Mesendoderm (in vitro differentiated cells): Measurements from ENCODE around the gene PIK3IP1.

Experiments used
- DNase-seq: peaks from one replicate; pipeline ENCODE4 v3.0.0; 2013
- H2AK5ac ChIP-seq: 2 replicates; pipeline ENCODE4 v1.6.1; 2013; ENCODE audit warnings: low read length, inconsistent platforms
- H2BK120ac ChIP-seq: 2 replicates; pipeline ENCODE4 v1.6.1; 2013; ENCODE audit warnings: low read depth, mild to moderate bottlenecking, low read length, moderate library complexity, mixed read lengths
- H2BK15ac ChIP-seq: replicated peaks from 2 replicates; pipeline ENCODE4 v1.6.1; 2013; ENCODE audit warnings: low read depth, mild to moderate bottlenecking, moderate library complexity
- H2BK5ac ChIP-seq: 2 replicates; pipeline ENCODE4 v1.6.1; 2013; ENCODE audit warnings: low read length, inconsistent platforms
- H3K18ac ChIP-seq: 2 replicates; pipeline ENCODE4 v1.6.1; 2013; ENCODE audit warnings: mild to moderate bottlenecking, low read length, mixed read lengths
- H3K23ac ChIP-seq: one replicate; pipeline ENCODE4 v1.6.1; 2013; ENCODE audit warnings: low read length
- H3K27ac ChIP-seq: 2 replicates; pipeline ENCODE4 v1.5.1; 2013; ENCODE audit warnings: low read depth, mild to moderate bottlenecking, inconsistent platforms, low read length, moderate library complexity
- H3K27me3 ChIP-seq: 2 replicates; pipeline ENCODE4 v1.6.1; 2013; ENCODE audit warnings: low read length, control low read depth, mild to moderate bottlenecking, inconsistent platforms; ENCODE audit not compliant: insufficient read depth, poor library complexity
- H3K36me3 ChIP-seq: 2 replicates; pipeline ENCODE4 v1.6.1; 2013; ENCODE audit warnings: low read length, inconsistent platforms; ENCODE audit not compliant: control insufficient read depth, insufficient read depth
- H3K4ac ChIP-seq: one replicate; pipeline ENCODE4 v1.6.1; 2013; ENCODE audit warnings: low read depth, mild to moderate bottlenecking, low read length, moderate library complexity
- H3K4me1 ChIP-seq: 2 replicates; pipeline ENCODE4 v1.6.1; 2013; ENCODE audit warnings: low read depth, low read length, inconsistent platforms; ENCODE audit not compliant: control insufficient read depth
- H3K4me2 ChIP-seq: 2 replicates; pipeline ENCODE4 v1.6.1; 2013; ENCODE audit warnings: low read length
- H3K4me3 ChIP-seq: 2 replicates; pipeline ENCODE4 v1.5.1; 2013; ENCODE audit warnings: mild to moderate bottlenecking, low read length
- H3K56ac ChIP-seq: one replicate; pipeline ENCODE4 v1.6.1; 2013; ENCODE audit warnings: low read length
- H3K79me1 ChIP-seq: 2 replicates; pipeline ENCODE4 v1.6.1; 2013; ENCODE audit warnings: low read length, inconsistent platforms
- H3K79me2 ChIP-seq: 2 replicates; pipeline ENCODE4 v1.6.1; 2013; ENCODE audit warnings: mild to moderate bottlenecking, low read length; ENCODE audit not compliant: control insufficient read depth, insufficient read depth
- H3K9ac ChIP-seq: 2 replicates; pipeline ENCODE4 v1.6.1; 2013; ENCODE audit warnings: low read length, inconsistent platforms
- H4K5ac ChIP-seq: one replicate; pipeline ENCODE4 v1.6.1; 2013; ENCODE audit warnings: low read length
- H4K8ac ChIP-seq: one replicate; pipeline ENCODE4 v1.6.1; 2013; ENCODE audit warnings: low read depth, mild to moderate bottlenecking, control low read depth, low read length, moderate library complexity
- WGBS: extraction: QIAGEN DNeasy Blood & Tissue Kit; methylation state at CpG from one replicate; pipeline ENCODE4 v1.1.7; 2013; ENCODE audit warnings: low lambda C conversion rate, missing lambda C conversion rate; ENCODE audit not compliant: insufficient coverage; ENCODE audit errors: extremely low coverage; 5-methylcytosine and 5-hydroxymethylcytosine counted together

Gene PIK3IP1

DNA sequence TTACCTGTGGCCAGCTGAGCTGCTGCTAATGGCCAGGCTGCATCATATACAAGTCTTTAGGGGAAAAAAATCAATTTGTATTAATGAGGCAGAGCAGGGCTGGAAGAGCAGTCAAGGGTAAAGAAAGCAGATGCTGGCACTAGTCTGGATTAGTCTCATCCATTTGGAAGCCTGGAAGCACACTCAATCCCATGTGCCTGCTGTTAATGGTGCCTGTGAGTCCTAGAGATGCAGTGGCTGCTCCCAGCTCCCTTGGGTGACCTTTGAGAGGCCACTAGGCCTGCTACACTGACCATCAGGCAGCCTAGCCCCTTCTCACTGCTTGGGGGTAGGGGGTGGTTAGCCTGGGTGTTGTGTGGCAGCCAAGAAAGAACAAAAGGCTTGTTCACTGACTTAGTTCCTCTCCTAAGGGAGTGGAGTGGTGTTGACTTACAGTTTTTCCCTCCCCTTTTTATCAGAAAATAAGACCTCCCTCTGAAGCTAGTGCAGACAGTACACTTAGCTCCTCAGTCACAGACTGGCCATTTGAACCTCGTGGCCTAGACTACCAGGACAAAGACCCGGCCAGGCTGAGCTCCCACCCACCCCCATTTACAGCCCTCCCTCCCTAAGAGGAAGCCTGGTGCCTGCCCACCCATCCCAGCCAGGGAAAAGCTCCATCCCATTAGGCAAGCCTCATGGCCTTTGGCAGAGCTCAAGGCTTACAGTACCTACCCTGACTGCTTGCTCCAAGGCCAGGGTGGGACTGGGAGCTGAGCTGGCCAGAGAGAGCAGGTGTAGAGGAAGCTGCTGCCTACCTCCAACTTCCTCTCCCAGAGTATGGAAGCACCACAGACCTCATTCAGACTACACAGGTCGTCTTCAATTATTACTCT is 7.8 kb downstream of the PIK3IP1 start:
- H3K4me2 ChIP-seq, result no peak overlapping the region
- DNase-seq, result no peak
- no peak overlapping the region for H3K27ac ChIP-seq
- WGBS, result no CpG with 5 or more reads among the region's 3 CpGs
- H2BK120ac ChIP-seq, result no peak overlapping the region
- no peak overlapping the region for H3K4ac ChIP-seq
- no peak overlapping the region for H3K9ac ChIP-seq
- no peaks in the 10 kb centered on the region for H3K27me3 ChIP-seq
- no peak overlapping the region for H4K5ac ChIP-seq
- H3K79me2 ChIP-seq, result no peaks in the 10 kb centered on the region
- H3K23ac ChIP-seq, result no peak overlapping the region
- H2AK5ac ChIP-seq, result no peak overlapping the region
- H2BK5ac ChIP-seq, result no peak overlapping the region
- no peaks in the 10 kb centered on the region for H3K36me3 ChIP-seq
- H3K56ac ChIP-seq, result peak overlapping the region; percentile 37
- H3K4me1 ChIP-seq, result no peaks in the 10 kb centered on the region
- H3K4me3 ChIP-seq, result no peak overlapping the region
- H3K18ac ChIP-seq, result no peak overlapping the region
- H3K79me1 ChIP-seq, result no peaks in the 10 kb centered on the region
- H2BK15ac ChIP-seq, result no peak overlapping the region
- no peak overlapping the region for H4K8ac ChIP-seq

DNA sequence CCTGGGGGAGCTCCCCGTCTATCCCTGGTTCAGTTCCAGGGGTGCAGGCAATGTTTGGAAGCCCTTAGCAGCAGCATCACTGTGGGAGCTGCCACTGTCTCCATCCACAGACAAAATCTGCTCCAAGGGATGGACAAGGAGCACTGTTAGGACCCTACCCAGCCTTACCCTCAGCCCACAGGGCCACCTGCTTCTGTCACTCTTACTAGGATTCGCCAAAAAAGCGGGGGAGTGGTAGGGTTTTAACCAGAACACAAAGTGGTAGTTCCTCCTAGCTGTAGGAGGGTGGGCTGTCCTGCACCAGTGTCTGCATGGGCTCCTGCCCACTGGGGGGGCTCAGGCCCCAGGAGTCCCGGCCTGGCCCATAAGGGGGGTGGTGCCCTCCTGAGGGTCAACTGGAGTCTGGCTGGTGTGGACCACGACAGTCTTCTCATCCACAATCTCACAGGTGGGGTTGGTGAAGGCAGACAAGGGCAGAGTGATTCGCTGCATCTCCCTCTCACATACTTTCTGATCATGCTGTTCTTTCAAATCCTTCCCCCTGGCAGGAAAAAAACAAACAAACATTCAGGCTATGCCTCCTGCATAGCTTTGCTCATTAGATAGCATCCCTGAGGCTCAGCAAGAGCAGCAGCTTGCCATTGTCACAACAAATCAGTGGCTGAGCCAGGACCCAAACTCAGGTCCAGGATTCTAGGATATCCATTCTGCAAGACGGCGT is 9.4 kb downstream of the PIK3IP1 start:
- Histone ChIP-seq H3K4me3 (no peak overlapping the region), H3K4ac (no peak overlapping the region), H2BK120ac (no peak overlapping the region), H3K9ac (no peak overlapping the region), H4K5ac (no peak overlapping the region), H3K4me2 (no peak overlapping the region), H3K36me3 (no peaks in the 10 kb centered on the region), H3K56ac (no peak overlapping the region), H3K27me3 (no peaks in the 10 kb centered on the region), H3K18ac (no peak overlapping the region), H3K4me1 (no peaks in the 10 kb centered on the region), H4K8ac (no peak overlapping the region), H3K27ac (no peak overlapping the region), H2BK5ac (no peak overlapping the region), H3K79me2 (no peaks in the 10 kb centered on the region), H2BK15ac (no peak overlapping the region), H3K23ac (no peak overlapping the region), H2AK5ac (no peak overlapping the region), H3K79me1 (no peaks in the 10 kb centered on the region)
- no peak for DNase-seq
- no CpG with 5 or more reads among the region's 8 CpGs for WGBS

DNA sequence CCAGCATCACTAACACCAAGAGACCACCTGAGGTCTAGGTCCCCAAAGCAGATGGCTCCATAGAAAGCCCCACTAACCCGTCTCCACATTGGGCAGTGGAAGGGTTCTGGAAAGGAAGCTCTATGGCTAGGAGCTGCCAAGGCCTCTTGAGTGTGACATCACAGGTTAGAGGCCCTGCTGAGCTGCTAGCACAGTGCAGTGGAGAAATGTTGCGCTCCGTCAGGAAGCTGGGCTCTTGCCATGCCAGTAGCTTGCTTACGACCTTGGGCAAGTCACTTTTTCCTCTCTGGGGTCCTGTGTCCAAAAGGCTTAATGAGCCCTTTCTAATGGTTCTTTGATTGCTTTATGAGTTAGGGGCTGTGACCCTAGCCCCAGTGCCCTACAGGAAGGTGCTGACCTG is 10.6 kb downstream of the PIK3IP1 start:
- H3K4me3 ChIP-seq, result no peak overlapping the region
- H3K4ac ChIP-seq, result no peak overlapping the region
- DNase-seq, result no peak
- no peak overlapping the region for H2BK15ac ChIP-seq
- H2BK5ac ChIP-seq, result no peak overlapping the region
- no peaks in the 10 kb centered on the region for H3K79me1 ChIP-seq
- no peak overlapping the region for H2BK120ac ChIP-seq
- H3K36me3 ChIP-seq, result no peaks in the 10 kb centered on the region
- H3K9ac ChIP-seq, result no peak overlapping the region
- H3K27me3 ChIP-seq, result no peaks in the 10 kb centered on the region
- H3K23ac ChIP-seq, result no peak overlapping the region
- no CpG with 5 or more reads among the region's 4 CpGs for WGBS
- H4K8ac ChIP-seq, result no peak overlapping the region
- H2AK5ac ChIP-seq, result no peak overlapping the region
- H3K18ac ChIP-seq, result no peak overlapping the region
- no peaks in the 10 kb centered on the region for H3K4me1 ChIP-seq
- H3K4me2 ChIP-seq, result no peak overlapping the region
- H4K5ac ChIP-seq, result no peak overlapping the region
- no peak overlapping the region for H3K56ac ChIP-seq
- no peak overlapping the region for H3K27ac ChIP-seq
- H3K79me2 ChIP-seq, result no peaks in the 10 kb centered on the region

DNA sequence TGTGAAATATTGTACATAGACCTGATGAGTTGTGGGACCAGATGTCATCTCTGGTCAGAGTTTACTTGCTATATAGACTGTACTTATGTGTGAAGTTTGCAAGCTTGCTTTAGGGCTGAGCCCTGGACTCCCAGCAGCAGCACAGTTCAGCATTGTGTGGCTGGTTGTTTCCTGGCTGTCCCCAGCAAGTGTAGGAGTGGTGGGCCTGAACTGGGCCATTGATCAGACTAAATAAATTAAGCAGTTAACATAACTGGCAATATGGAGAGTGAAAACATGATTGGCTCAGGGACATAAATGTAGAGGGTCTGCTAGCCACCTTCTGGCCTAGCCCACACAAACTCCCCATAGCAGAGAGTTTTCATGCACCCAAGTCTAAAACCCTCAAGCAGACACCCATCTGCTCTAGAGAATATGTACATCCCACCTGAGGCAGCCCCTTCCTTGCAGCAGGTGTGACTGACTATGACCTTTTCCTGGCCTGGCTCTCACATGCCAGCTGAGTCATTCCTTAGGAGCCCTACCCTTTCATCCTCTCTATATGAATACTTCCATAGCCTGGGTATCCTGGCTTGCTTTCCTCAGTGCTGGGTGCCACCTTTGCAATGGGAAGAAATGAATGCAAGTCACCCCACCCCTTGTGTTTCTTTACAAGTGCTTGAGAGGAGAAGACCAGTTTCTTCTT is 12.3 kb downstream of the PIK3IP1 start:
- Histone ChIP-seq H3K56ac (no peak overlapping the region), H2BK5ac (no peak overlapping the region), H2BK15ac (no peak overlapping the region), H3K79me2 (no peaks in the 10 kb centered on the region), H3K9ac (no peak overlapping the region), H3K27me3 (no peaks in the 10 kb centered on the region), H2AK5ac (no peak overlapping the region), H3K4me3 (no peak overlapping the region), H2BK120ac (no peak overlapping the region), H4K5ac (no peak overlapping the region), H3K4ac (no peak overlapping the region), H4K8ac (no peak overlapping the region), H3K27ac (no peak overlapping the region), H3K18ac (no peak overlapping the region), H3K36me3 (peaks cover under 1% of the 10 kb centered on the region), H3K4me2 (no peak overlapping the region), H3K79me1 (no peaks in the 10 kb centered on the region), H3K23ac (no peak overlapping the region), H3K4me1 (no peaks in the 10 kb centered on the region)
- no peak for DNase-seq

DNA sequence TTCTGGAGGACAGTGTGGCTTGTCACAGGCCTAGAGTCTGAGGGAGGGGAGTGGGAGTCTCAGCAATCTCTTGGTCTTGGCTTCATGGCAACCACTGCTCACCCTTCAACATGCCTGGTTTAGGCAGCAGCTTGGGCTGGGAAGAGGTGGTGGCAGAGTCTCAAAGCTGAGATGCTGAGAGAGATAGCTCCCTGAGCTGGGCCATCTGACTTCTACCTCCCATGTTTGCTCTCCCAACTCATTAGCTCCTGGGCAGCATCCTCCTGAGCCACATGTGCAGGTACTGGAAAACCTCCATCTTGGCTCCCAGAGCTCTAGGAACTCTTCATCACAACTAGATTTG is 13.0 kb downstream of the PIK3IP1 start:
- H2BK5ac ChIP-seq, result no peak overlapping the region
- no peak overlapping the region for H3K18ac ChIP-seq
- no peaks in the 10 kb centered on the region for H3K79me1 ChIP-seq
- no peak overlapping the region for H3K4me2 ChIP-seq
- peaks cover 2% of the 10 kb centered on the region for H3K36me3 ChIP-seq
- no peak overlapping the region for H3K27ac ChIP-seq
- H3K9ac ChIP-seq, result no peak overlapping the region
- H3K79me2 ChIP-seq, result no peaks in the 10 kb centered on the region
- no peak overlapping the region for H2BK120ac ChIP-seq
- H3K27me3 ChIP-seq, result no peaks in the 10 kb centered on the region
- no peak overlapping the region for H2AK5ac ChIP-seq
- no peak overlapping the region for H2BK15ac ChIP-seq
- H3K4me1 ChIP-seq, result no peaks in the 10 kb centered on the region
- no peak overlapping the region for H3K4ac ChIP-seq
- H4K8ac ChIP-seq, result no peak overlapping the region
- no peak overlapping the region for H3K23ac ChIP-seq
- no peak overlapping the region for H3K56ac ChIP-seq
- DNase-seq, result no peak
- H3K4me3 ChIP-seq, result no peak overlapping the region
- H4K5ac ChIP-seq, result no peak overlapping the region
